Effector memory CD4-positive, alpha-beta T cell (primary cell): ENCODE measurements around the gene ABHD17A.

Experiments
- DNase-seq, 3 donors: peaks; one replicate each; pipeline ENCODE4 v3.0.0-alpha.2; 2020
- H3K27ac ChIP-seq: 2 replicates; pipeline ENCODE4 v1.7.0; 2013; ENCODE audit warnings: mild to moderate bottlenecking, low read length, moderate library complexity; ENCODE audit not compliant: insufficient read depth, poor library complexity, severe bottlenecking
- H3K27me3 ChIP-seq: replicated peaks from 2 replicates; pipeline ENCODE4 v1.7.0; 2013; ENCODE audit warnings: mild to moderate bottlenecking, low read length; ENCODE audit not compliant: insufficient read depth, control insufficient read depth, poor library complexity, severe bottlenecking
- H3K36me3 ChIP-seq: 2 replicates; pipeline ENCODE4 v1.7.0; 2013; ENCODE audit warnings: mild to moderate bottlenecking, low read length, moderate library complexity; ENCODE audit not compliant: control insufficient read depth, insufficient read depth
- H3K4me1 ChIP-seq: 2 replicates; pipeline ENCODE4 v1.7.0; 2013; ENCODE audit warnings: low read length, mild to moderate bottlenecking; ENCODE audit not compliant: control insufficient read depth, insufficient read depth, poor library complexity, severe bottlenecking
- H3K4me3 ChIP-seq: 2 replicates; pipeline ENCODE4 v1.7.0; 2013; ENCODE audit warnings: low read length, low read depth, mild to moderate bottlenecking; ENCODE audit not compliant: insufficient read depth, poor library complexity, severe bottlenecking
- H3K9me3 ChIP-seq: 2 replicates; pipeline ENCODE4 v1.7.0; 2013; ENCODE audit warnings: mild to moderate bottlenecking, low read length, moderate library complexity; ENCODE audit not compliant: control insufficient read depth

The ABHD17A gene

DNA sequence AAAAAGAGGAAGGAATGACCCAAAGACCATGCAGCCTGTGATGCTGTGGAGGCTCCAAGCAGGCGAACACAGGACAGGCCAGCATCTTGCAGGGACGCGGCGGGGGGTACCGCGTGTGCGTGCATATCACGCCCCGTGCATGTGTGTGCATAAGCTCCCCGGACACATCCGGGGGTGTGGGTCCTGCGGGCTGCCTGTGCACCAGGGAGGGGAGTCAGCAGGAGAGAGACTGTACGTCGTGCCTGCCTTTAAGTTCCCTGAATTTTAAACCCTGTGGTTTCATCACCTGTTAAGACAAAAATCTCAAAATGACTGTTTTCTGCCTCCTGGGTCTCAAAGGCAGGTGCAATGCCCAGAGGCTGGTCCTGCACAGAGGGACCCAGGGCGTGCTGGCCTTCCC, 36.5 kb upstream of the ABHD17A start:
- peaks cover 11% of the 10 kb centered on the region for H3K4me1 ChIP-seq
- H3K27ac ChIP-seq, result no peak overlapping the region
- H3K4me3 ChIP-seq, result no peak overlapping the region
- H3K27me3 ChIP-seq, result no peaks in the 10 kb centered on the region
- peaks cover 11% of the 10 kb centered on the region for H3K36me3 ChIP-seq
- no peaks in the 10 kb centered on the region for H3K9me3 ChIP-seq
- no peak for DNase-seq

DNA sequence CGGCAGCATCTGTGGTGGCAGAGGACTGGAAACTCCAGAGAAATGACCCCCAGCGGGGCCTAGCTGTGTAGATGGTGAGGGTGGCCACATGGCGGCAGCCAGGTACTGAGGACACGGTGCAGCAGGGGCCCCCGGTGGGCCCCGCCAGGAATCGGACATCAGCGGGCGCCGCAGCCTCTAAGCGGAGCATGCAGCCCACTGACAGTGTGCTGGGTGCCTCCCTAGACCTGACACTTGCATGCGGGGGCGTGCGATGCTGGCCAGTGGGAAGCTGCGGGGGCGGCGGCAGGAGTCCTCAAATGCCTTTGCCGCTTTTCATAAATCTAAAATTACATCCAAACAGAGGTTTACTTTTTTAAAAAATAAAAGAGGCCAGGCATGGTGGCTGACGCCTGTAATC, 36.0 kb upstream of the ABHD17A start:
- Histone ChIP-seq H3K27me3 (no peaks in the 10 kb centered on the region), H3K9me3 (no peaks in the 10 kb centered on the region), H3K27ac (no peak overlapping the region), H3K4me3 (no peak overlapping the region), H3K4me1 (peaks cover 11% of the 10 kb centered on the region), H3K36me3 (peaks cover 11% of the 10 kb centered on the region)
- DNase-seq, result no peak

DNA sequence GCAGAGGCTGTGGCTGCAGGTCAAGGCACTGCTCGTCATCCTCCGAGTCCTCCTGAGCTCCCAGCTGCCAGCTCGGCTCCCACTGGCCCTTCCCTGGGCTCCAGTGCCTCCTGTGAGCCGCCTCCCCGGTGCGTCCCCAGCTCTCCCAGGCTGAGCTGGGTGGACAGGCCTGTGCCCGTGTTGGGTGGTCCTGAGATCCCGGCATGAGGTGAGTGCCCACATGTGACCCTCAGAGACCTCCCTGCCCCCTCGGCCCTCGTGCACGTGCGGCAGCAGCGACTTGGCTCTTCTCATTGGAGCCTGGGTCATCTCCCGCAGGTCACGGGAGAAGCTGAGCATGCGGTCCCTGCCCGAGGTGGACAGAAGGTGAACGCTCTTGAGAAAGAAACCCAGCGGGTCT, 35.3 kb upstream of the ABHD17A start:
- Histone ChIP-seq H3K27ac (no peak overlapping the region), H3K36me3 (peaks cover 11% of the 10 kb centered on the region), H3K4me1 (peaks cover 11% of the 10 kb centered on the region), H3K9me3 (no peaks in the 10 kb centered on the region), H3K27me3 (no peaks in the 10 kb centered on the region), H3K4me3 (no peak overlapping the region)
- DNase-seq, result no peak

DNA sequence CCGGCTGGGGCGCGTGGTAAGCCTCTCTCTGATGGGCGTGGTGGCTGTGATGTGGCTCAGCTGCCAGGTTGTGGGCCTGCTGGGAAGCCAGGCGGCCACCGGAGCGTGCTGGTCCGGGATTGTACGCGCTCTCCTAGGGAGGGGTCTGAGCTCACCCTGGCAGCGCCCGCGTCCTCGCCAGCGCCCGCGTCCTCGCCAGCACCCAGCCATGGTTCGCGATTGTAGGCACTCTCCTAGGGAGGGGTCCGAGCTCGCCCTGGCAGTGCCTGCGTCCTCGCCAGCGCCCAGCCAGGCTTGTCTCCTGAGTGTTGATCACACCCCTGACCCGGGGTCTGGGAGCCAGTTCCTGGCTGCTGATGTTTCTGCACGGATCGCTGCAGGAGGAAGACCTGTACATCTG, 33.7 kb upstream of the ABHD17A start:
- Histone ChIP-seq H3K9me3 (no peaks in the 10 kb centered on the region), H3K27me3 (no peaks in the 10 kb centered on the region), H3K4me1 (peaks cover 7% of the 10 kb centered on the region), H3K36me3 (peaks cover 11% of the 10 kb centered on the region), H3K27ac (no peak overlapping the region), H3K4me3 (no peak overlapping the region)
- no peak for DNase-seq

DNA sequence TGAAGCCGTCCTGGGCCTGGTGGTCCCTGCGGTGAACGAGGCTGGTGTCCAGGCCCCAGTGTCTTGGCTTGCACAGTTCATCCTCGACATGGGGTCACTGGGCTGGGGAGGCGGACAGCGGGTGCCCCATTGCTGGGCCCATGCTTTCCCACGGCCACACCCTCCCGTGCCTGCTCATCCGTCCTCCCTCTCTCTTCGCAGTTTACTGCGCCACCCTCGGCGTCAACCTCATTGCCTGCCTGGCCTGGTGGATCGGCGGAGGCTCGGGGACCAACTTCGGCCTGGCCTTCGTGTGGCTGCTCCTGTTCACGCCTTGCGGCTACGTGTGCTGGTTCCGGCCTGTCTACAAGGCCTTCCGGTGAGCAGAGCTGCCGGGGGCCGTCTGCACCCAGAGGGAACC, 32.6 kb upstream of the ABHD17A start:
- Histone ChIP-seq H3K27me3 (no peaks in the 10 kb centered on the region), H3K27ac (no peak overlapping the region), H3K36me3 (peaks cover 19% of the 10 kb centered on the region), H3K9me3 (no peaks in the 10 kb centered on the region), H3K4me1 (peaks cover under 1% of the 10 kb centered on the region), H3K4me3 (no peak overlapping the region)
- DNase-seq, result no peak

DNA sequence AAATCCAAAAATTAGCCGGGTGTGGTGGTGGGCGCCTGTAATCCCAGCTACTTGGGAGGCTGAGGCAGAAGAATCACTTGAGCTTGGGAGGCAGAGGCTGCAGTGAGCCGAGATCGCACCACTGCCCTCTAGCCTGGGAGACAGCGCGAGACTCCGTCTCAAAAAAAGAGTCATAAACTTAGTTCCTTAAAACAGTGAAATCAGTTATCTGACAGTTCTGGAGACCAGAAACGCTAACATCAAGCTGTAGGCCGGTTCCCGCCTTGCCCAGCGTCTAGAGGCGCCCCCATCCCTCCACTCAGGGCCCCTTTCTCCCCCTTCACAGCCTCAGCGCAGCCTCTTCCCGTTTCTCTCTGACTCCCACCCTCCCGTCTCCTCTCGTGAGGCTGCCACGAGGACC, 31.9 kb upstream of the ABHD17A start:
- Histone ChIP-seq H3K4me1 (no peaks in the 10 kb centered on the region), H3K27ac (no peak overlapping the region), H3K36me3 (peaks cover 20% of the 10 kb centered on the region)

DNA sequence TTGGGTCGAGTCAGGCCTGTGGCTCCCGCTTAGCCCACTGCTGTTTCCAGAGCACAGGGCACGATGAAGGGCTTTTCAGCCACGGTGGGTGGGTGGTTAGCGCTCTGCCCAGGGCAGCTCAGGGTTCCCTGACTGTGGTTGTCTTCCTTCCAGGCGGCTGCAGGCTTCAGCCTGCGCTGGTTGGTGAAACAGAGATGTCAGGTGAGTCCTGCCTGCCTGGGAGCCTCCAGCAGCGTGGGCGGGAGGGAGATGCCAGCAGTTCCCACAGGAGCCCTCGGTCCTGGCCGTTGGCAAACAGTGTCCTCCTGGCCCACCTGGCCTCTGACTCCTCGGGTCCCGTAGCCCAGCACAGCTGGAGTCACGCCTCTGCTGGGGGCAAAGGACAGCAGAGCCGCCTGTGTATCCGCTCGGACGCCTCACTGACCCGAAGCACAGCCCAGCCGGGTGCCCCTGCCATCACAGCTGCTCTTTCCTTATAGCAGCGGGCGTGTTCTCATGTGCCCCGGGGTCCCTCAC, 29.6 kb upstream of the ABHD17A start:
- Histone ChIP-seq H3K4me3 (no peak overlapping the region), H3K27me3 (no peaks in the 10 kb centered on the region), H3K9me3 (no peaks in the 10 kb centered on the region), H3K36me3 (peaks cover 18% of the 10 kb centered on the region), H3K4me1 (no peaks in the 10 kb centered on the region), H3K27ac (no peak overlapping the region)
- no peak for DNase-seq

More for the DNA sequence above, 31.9 kb upstream of the ABHD17A start:
- no peak overlapping the region for H3K4me3 ChIP-seq
- no peaks in the 10 kb centered on the region for H3K9me3 ChIP-seq
- DNase-seq, result no peak
- H3K27me3 ChIP-seq, result no peaks in the 10 kb centered on the region

DNA sequence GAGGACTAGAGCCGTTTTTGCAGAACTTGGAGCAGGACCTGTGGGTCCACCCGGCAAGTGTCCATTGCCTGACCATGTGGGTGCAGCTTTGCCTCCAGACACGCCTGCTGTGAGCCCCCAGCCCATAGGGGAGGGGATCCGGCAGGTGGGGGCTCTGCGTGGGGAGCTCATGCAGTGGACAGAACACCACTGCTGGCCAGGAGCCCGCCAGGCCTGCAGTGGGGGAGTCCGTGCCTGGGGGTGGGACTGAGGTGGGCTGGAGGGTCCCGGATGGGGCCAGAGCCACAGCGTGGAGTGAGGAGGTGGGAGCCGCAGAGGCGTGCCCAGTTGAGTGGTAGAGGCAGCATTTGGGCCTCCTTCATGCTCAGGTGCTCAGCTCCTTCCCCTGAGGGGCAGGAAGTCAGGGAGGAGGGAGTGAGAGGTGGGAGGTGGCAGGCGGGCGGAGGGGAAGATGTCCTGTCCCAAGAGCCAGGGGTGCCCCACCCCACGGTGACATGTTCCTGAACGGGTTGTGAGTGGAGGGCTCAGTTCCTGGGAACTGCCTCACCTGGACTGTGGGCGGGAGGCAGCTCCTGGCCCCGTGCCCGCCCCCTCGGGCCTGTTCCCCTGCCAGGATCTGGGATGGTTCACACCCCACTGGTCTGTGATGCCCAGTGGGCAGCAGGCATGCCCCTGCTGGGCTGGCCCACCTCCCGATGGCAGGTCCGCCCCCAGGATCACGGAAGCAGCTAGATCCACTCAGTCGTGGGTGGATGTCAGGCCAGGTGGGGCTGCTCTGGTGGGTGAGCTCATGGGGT, 28.7 kb upstream of the ABHD17A start:
- H3K27me3 ChIP-seq, result no peaks in the 10 kb centered on the region
- peaks cover 6% of the 10 kb centered on the region for H3K4me1 ChIP-seq
- H3K36me3 ChIP-seq, result peaks cover 18% of the 10 kb centered on the region
- DNase-seq, result no peak
- H3K27ac ChIP-seq, result no peak overlapping the region
- no peaks in the 10 kb centered on the region for H3K9me3 ChIP-seq
- no peak overlapping the region for H3K4me3 ChIP-seq

DNA sequence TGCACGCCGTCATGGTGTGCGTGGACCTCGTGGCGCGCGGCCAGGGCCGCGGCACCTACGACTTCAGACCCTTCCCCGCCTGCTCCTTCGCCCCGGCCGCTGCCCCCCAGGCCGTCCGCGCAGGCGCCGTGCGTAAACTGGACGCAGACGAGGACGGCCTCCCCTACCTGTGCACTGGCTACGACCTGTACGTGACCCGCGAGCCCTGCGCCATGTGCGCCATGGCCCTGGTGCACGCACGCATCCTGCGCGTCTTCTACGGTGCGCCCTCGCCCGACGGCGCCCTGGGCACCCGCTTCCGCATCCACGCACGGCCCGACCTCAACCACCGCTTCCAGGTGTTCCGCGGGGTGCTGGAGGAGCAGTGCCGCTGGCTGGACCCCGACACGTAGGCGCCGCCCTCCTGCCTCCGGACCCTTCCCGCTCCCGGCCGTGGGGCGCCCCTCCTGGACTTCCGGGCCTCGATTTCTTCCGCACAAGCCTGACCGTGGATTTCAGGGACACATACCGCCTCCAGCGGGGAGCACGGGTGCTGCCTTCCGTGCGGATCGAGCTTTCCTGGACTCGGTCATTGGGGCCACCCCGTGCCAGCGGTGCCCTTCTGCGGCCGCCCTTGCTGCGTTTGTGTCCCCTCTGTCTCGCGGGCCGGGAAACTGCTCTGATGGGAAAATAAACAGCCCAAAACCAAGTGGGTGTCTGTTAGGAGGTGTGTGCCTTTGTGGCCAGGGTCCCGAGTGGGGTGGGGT, 27.6 kb upstream of the ABHD17A start:
- no peak for DNase-seq
- Histone ChIP-seq H3K27me3 (no peaks in the 10 kb centered on the region), H3K4me3 (no peak overlapping the region), H3K4me1 (peaks cover 6% of the 10 kb centered on the region), H3K9me3 (no peaks in the 10 kb centered on the region), H3K27ac (no peak overlapping the region), H3K36me3 (peaks cover 14% of the 10 kb centered on the region)

DNA sequence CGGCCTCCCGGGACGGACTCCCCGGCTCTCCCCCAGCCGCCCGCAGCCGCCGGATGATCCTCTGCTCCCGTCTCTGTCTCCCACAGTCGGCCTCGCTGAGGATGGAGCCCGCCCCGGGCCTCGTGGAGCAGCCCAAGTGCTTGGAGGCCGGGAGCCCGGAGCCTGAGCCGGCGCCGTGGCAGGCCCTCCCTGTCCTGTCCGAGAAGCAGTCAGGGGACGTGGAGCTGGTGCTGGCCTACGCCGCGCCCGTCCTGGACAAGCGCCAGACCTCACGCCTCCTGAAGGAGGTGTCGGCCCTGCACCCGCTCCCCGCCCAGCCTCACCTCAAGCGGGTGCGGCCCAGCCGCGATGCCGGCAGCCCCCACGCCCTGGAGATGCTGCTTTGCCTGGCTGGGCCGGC, 26.7 kb upstream of the ABHD17A start:
- no peaks in the 10 kb centered on the region for H3K9me3 ChIP-seq
- H3K27me3 ChIP-seq, result no peaks in the 10 kb centered on the region
- peaks cover 6% of the 10 kb centered on the region for H3K4me1 ChIP-seq
- H3K27ac ChIP-seq, result no peak overlapping the region
- peaks cover 12% of the 10 kb centered on the region for H3K36me3 ChIP-seq
- H3K4me3 ChIP-seq, result no peak overlapping the region
- no peak for DNase-seq
